DMS53 treated with DMSO at 0.1 percent for 48 hours (cell line): ENCODE data around the gene SGPL1.
"Not testable (repeated sequence)": the region's sequence is repeated elsewhere in the genome, so short reads cannot be mapped to it uniquely, and the experiment has no call there.

ENCODE experiments used
- DNase-seq: peaks from one replicate; lab custom pipeline; 2025; ENCODE audit not compliant: unreplicated experiment; lab: John Stamatoyannopoulos, UW

Gene SGPL1

GRCh38 chr10:70837660-70838059, 21.9 kb downstream of the SGPL1 start:
- DNase-seq, result no peak

DNA sequence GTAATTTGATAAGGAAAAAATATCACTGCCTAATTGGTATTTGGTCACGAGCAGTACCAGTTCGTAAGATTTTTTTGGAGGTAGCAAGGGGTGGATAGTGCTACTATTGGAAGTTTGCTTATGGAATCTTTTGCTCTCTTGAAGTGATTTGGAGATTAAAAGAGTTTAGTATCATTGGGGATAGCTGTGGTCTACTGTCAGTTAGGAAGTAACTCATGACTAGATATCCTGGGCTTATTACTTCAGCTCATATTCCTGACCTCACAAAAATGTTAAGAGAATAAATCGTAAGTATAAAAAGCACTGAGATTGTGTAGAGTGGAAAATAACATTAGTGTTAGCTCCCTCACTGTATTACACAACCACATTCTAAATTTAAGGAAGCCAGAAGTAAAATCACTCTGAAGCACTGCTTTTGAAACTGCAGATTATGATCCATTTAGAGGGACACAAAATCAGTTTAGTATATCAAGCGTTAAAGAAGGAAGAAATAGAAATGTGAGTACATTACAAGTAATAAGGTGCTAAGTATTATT, 22.6 kb downstream of the SGPL1 start:
- DNase-seq, result no peak

- no peak for DNase-seq
Measured at GRCh38 chr10:70840836-70841235, 25.1 kb downstream of the SGPL1 start.

- no peak for DNase-seq
Measured at GRCh38 chr10:70843333-70843732, 27.6 kb downstream of the SGPL1 start.

DNA sequence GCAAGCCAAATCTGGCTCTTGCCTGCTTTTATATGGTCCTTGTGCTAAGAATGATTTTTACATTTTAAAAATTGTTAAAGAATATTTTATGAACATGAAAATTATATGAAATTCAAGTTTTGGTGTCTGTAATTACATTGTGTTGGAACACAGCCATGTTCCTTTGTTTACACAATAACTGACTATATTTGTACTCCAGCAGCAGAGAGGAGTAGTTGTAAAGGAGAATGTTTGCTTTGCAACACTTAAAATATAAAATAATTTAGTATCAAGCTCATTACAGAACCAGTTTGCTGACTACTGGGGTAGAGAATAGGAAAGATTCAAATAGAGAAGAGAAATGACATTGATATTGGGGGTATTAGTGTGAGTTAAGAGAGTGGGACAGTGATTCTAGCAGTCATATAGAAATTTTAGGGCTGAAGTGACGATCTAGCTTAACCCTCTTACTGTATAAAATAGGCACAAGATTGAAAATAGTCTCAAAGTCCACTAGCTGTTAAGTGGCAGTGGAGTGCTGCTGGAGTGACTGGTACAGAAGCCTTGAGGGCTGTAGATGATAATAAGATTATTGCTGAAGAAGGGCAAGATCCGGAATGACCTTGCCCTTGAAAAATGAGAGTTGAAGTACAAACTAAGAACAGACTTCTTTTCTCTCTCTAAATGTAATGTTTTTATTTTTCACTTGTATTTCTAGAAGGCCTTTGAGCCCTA, 28.2 kb downstream of the SGPL1 start:
- peak; percentile 68 for DNase-seq

DNA sequence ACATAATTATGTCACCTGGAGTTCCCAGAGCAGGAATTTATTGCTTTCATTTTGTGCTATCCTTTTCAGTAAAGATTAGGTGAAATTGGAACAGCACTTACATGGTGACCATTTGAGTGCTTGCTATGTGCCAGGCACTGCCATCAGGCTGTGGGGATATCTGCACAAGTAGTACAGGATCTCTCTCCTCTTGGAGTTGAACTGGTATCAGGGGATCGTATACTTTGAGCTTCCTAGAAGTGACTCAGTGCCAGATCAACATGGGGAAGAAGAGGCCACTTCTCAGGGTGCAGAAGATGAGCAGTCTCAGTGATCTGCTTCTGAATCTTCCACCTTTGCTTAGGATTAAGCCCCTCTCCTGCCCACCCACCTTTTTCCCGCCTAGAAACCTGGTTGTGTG, 29.5 kb downstream of the SGPL1 start:
- no peak for DNase-seq

GRCh38 chr10:70845816-70846215, 30.1 kb downstream of the SGPL1 start:
- DNase-seq, result no peak

DNA sequence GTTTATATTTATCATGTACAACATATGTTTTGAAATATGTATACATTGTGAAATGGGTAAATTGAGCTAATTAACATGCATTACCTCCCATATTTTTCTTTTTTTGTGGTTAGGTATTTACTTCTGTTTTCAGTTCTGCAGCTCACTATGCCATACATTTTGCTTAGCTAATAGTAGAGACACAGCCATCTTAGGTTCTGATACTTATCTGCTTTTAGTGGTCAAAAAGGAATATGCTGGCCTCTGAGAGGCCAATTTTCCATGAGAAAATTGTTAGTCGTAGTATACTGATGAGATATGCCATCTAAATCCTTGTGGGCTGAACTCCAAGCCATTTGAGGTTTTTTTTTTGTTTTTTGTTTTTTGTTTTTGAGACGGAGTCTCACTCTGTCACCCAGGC, 31.0 kb downstream of the SGPL1 start:
- no peak for DNase-seq

DNA sequence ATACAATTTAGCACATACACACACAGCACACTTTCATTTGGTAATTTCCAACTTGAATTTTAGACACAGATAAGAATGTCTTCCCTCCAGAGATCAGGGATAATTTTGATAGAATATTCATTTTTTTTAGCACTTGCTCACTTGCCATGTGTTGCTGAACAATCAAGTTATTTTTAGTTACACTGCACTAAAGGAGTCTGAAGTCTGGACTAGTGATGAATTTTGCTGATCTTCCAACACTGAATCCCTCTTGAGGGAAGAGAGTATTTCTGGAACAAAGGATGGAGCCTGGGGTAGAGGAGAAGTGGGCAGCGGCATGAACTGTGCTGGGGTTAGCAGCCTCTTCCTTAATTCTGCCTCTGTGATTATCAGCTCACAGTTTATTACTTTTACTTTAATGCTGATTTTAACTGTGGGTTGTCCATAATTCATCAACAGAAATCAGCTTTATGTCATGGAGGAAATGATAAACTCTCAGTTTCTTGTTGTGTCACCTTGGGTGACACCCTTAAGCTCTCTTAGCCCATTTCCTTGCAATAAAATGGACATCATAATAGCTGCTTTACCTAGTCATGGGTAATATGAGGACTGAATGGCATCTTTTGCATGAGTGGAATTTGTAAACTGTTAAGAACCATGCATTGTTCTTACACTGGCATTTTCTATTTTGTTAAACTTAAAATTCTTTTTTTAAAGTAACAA, 32.1 kb downstream of the SGPL1 start:
- DNase-seq, result no peak

GRCh38 chr10:70849582-70850016, 33.9 kb downstream of the SGPL1 start:
- no peak for DNase-seq

DNA sequence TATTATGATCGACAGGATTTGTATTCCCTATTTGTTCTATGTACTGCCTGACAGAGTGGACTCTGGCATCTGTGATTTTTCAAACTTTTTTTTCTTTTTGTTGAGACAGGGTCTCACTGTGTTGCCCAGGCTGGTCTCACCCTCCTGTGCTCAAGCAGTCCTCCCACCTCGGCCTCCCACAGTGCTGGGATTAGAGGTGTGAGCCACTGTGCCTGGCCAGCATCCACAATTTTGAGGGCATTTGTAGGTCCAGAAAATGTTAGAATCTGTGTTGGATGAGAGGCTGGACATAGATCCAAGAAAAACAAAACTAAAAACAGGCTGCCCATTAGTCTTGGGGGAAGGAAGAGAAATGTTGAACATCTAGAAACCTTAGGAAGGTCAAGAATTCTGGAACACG, 34.3 kb downstream of the SGPL1 start:
- no peak for DNase-seq

DNA sequence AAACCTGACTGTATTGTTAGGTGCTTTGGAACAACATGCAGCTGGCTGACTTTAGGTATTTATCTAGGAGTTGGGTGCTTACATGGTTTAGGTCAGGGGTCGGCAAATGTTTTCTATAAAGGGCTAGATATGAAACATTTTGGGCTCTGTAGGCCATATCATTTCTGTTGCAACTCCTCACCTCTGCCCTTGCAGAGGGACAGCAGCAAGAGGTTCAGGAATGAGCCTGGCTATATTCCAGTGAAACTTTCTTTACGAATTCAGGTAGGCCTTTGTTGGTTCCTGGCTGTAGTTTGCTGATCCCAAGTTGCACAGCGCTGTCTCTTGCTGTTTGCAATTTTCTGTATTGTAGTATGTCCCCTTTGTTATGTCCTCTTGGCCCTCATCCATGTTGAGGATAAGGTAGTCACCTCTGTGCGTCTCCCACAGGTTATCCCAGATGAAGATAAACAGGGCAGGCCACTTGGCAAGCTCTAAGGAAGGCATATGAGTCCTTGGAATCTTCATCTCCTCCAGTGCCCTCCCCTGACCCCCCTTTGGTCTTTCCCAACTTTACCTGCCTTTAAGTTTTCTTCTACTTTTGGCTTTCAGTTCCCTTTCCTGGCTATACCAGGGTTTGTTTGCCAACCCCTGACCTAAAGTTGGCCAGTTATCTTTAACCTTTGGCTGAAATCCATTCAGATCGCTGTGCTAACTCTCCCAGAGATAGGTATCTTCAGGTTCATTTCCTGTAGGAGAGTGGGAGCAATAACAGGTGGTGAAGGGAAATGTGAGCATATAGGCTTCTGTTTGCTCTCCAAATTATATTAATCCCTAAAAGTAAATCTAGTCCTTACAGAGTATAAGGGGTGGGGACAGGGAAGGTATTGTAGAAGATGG, 36.1 kb downstream of the SGPL1 start:
- peak; percentile 86 for DNase-seq

DNA sequence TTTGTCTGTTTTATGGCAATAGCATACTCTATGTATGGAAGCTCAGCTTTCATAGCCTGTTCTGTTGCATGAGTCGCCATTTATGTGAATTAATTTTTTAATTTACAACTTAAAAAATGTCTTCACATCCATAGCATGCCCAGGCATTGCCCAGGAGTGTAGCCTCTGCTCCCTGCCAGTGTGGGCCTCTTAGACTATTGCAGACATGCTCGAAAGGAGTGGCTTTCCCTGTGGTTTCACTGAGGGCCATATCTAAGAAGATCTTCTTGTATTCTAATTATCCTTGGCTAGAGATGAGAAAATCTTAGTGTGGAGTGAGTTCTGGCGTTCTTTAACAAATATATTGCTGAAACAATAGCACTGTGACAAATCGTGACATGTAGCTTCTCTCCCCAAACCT, 37.3 kb downstream of the SGPL1 start:
- DNase-seq, result no peak

- no peak for DNase-seq
Measured at GRCh38 chr10:70853457-70853856, 37.7 kb downstream of the SGPL1 start.

GRCh38 chr10:70856454-70856853, 40.7 kb downstream of the SGPL1 start:
- DNase-seq, result no peak

DNA sequence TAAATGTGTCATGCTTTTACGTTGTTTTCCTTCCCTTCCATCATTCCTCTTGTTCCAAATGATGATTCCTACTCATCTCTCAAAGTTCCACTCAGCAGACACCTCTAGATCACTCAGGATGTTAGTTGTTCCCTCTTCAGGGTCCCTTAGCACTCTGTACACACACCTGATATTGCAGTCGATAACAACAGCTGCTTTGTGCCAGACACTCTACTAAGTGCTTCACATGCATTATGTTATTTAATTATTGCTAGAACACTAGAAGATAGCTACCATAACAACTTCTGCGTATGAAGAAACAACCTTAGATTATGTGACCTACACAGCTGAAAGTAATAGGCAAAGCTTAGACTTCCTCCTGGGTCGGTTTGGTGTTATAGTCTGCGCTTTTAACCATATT, 43.0 kb downstream of the SGPL1 start:
- DNase-seq, result peak; percentile 89

- not testable (repeated sequence) for DNase-seq
Measured at GRCh38 chr10:70861495-70862197, 45.9 kb downstream of the SGPL1 start.

GRCh38 chr10:70863470-70864160, 47.9 kb downstream of the SGPL1 start:
- DNase-seq, result no peak

- no peak for DNase-seq
Measured at GRCh38 chr10:70864935-70865334, 49.2 kb downstream of the SGPL1 start.

DNA sequence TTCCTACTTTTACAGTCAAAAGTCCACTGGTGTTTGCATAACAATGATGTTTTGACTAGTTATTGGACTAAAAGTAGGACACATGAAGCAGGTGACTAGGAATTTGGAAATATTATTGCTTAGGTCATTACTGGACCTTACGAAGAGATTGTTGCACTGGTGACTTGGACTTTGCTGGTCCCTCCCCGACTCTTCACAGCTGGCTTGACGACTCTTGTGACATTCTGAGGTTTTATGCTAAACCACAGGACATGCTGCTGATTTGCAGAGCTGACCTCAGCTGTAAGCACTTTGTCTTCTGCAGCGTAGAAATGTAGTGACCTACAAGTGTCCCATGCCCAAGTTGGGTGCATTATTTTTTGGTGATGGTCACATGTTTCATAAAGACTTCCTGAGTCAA, 50.7 kb downstream of the SGPL1 start:
- no peak for DNase-seq
